GM21423 (cell line): ENCODE results near the gene CPT1B.
A peak's percentile ranks its signal among the peaks of the same experiment; 100 is the strongest.

Source experiments
- ATAC-seq: cut with Tn5 transposase; IDR thresholded peaks from one replicate; pipeline ENCODE4 v1.9.1; 2021; ENCODE audit warnings: mild to moderate bottlenecking, moderate library complexity; ENCODE audit not compliant: unreplicated experiment

The CPT1B gene

GRCh38 chr22:50571264-50572175 lies 6.7 kb downstream of the CPT1B start:
- ATAC-seq, result no peak

GRCh38 chr22:50570861-50571260 lies 7.4 kb downstream of the CPT1B start:
- ATAC-seq, result no peak

GRCh38 chr22:50569896-50570535 lies 8.2 kb downstream of the CPT1B start:
- ATAC-seq, result no peak

- no peak for ATAC-seq
Measured at GRCh38 chr22:50569041-50569459, 9.2 kb downstream of the CPT1B start.

GRCh38 chr22:50568626-50569025 lies 9.6 kb downstream of the CPT1B start:
- no peak for ATAC-seq

- no peak for ATAC-seq
Measured at GRCh38 chr22:50567721-50568252, 10.4 kb downstream of the CPT1B start.

GRCh38 chr22:50564289-50564688 lies 13.9 kb downstream of the CPT1B start:
- no peak for ATAC-seq

GRCh38 chr22:50563413-50564160 lies 14.6 kb downstream of the CPT1B start:
- no peak for ATAC-seq

GRCh38 chr22:50562523-50563412 lies 15.5 kb downstream of the CPT1B start, which contains the start of gene SYCE3:
Gene SYCE3, minus strand, starts transcription at chr22:50562919. Its CDS starts 6,514 bp downstream, at chr22:50556405.
- ATAC-seq, result peak; percentile 90

- ATAC-seq, result no peak
Measured at GRCh38 chr22:50561401-50562358, 16.5 kb downstream of the CPT1B start.

- no peak for ATAC-seq
Measured at GRCh38 chr22:50560034-50560433, 18.2 kb downstream of the CPT1B start.

GRCh38 chr22:50556703-50557102 lies 21.5 kb downstream of the CPT1B start:
- ATAC-seq, result no peak

- no peak for ATAC-seq
Measured at GRCh38 chr22:50553310-50553709, 24.9 kb downstream of the CPT1B start.

GRCh38 chr22:50551160-50551752 lies 27.0 kb downstream of the CPT1B start:
- no peak for ATAC-seq

GRCh38 chr22:50550395-50550794 lies 27.8 kb downstream of the CPT1B start:
- ATAC-seq, result no peak

GRCh38 chr22:50548921-50549790 lies 29.1 kb downstream of the CPT1B start:
- ATAC-seq, result no peak

GRCh38 chr22:50548040-50548920 lies 29.9 kb downstream of the CPT1B start:
- no peak for ATAC-seq
